AG09309 (cell line): ENCODE results near the gene OTOG.

ENCODE experiments used
- DNase-seq: peaks from one replicate; pipeline ENCODE4 v3.0.0-alpha.2; 2010; ENCODE audit warnings: low read depth
- H3K4me3 ChIP-seq: 2 replicates; pipeline ENCODE4 v1.5.1; 2011; ENCODE audit warnings: mild to moderate bottlenecking, low read depth, low read length, moderate library complexity; ENCODE audit not compliant: control insufficient read depth
- CTCF ChIP-seq: IDR thresholded peaks from 2 replicates; pipeline ENCODE4 v1.5.1; 2011; ENCODE audit warnings: mild to moderate bottlenecking, low read depth, low read length, inconsistent platforms; ENCODE audit not compliant: insufficient read depth, control insufficient read depth; ENCODE audit errors: missing control alignments

OTOG gene

GRCh38 chr11:17554487-17554886 lies 7.4 kb downstream of the OTOG start:
- DNase-seq: no peak
- TF ChIP-seq CTCF: no peak
- no peak overlapping the region for H3K4me3 ChIP-seq

GRCh38 chr11:17556999-17557398 lies 9.9 kb downstream of the OTOG start:
- H3K4me3 ChIP-seq: no peak overlapping the region
- no peak for DNase-seq
- TF ChIP-seq CTCF: no peak

GRCh38 chr11:17558025-17558780 lies 11.1 kb downstream of the OTOG start:
- no peak overlapping the region for H3K4me3 ChIP-seq
- no peak for DNase-seq
- TF ChIP-seq CTCF: no peak

GRCh38 chr11:17558916-17559315 lies 11.9 kb downstream of the OTOG start:
- no peak overlapping the region for H3K4me3 ChIP-seq
- TF ChIP-seq CTCF: no peak
- DNase-seq: no peak

GRCh38 chr11:17559341-17560087 lies 12.5 kb downstream of the OTOG start:
- no peak for TF ChIP-seq CTCF

GRCh38 chr11:17560281-17561110 lies 13.4 kb downstream of the OTOG start:
- no peak overlapping the region for H3K4me3 ChIP-seq
- DNase-seq: no peak
- no peak for TF ChIP-seq CTCF

More at GRCh38 chr11:17559341-17560087, 12.5 kb downstream of the OTOG start:
- no peak overlapping the region for H3K4me3 ChIP-seq
- DNase-seq: no peak
